Astrocyte (in vitro differentiated cells and primary cell): Measurements from ENCODE around the gene FSTL3. TPM values are rescaled to one million over a fixed set of nuclear protein-coding genes. Genes with fewer than 3 reads are reported as not detected.
"Not testable (repeated sequence)": the region's sequence is repeated elsewhere in the genome, so short reads cannot be mapped to it uniquely, and the experiment has no call there.

Experiments
- DNase-seq: peaks from one replicate; pipeline ENCODE4 v3.0.0-alpha.2; 2010; ENCODE audit warnings: low read depth
- FAIRE-seq: peaks from 2 replicates; lab custom pipeline; 2011; peaks lifted over from hg19 to GRCh38; lab: Jason Lieb, UNC
- H2AFZ ChIP-seq: 2 replicates; pipeline ENCODE4 v1.6.0; 2012; ENCODE audit warnings: low read depth, low read length, inconsistent platforms
- H3K27ac ChIP-seq: 2 replicates; pipeline ENCODE4 v1.5.1; 2011; ENCODE audit warnings: low read depth, low read length, inconsistent platforms
- H3K27me3 ChIP-seq: 2 replicates; pipeline ENCODE4 v1.6.0; 2011; ENCODE audit warnings: low read length, inconsistent platforms; ENCODE audit not compliant: insufficient read depth
- H3K36me3 ChIP-seq: 2 replicates; pipeline ENCODE4 v1.5.1; 2011; ENCODE audit warnings: low read length, inconsistent platforms; ENCODE audit not compliant: insufficient read depth
- H3K4me1 ChIP-seq: 2 replicates; pipeline ENCODE4 v1.5.1; 2011; ENCODE audit warnings: low read length, inconsistent platforms; ENCODE audit not compliant: insufficient read depth
- H3K4me2 ChIP-seq: 2 replicates; pipeline ENCODE4 v1.6.0; 2012; ENCODE audit warnings: low read length, inconsistent platforms
- H3K4me3 ChIP-seq: 2 replicates; pipeline ENCODE4 v1.5.1; 2011; ENCODE audit warnings: low read depth, mild to moderate bottlenecking, low read length, inconsistent platforms; ENCODE audit not compliant: insufficient read depth
- H3K79me2 ChIP-seq: 2 replicates; pipeline ENCODE4 v1.6.0; 2012; ENCODE audit warnings: mild to moderate bottlenecking, low read length, inconsistent platforms; ENCODE audit not compliant: insufficient read depth
- H3K9ac ChIP-seq: 2 replicates; pipeline ENCODE4 v1.6.0; 2012; ENCODE audit warnings: mild to moderate bottlenecking, low read length, inconsistent platforms
- H3K9me3 ChIP-seq: 2 replicates; pipeline ENCODE4 v1.5.1; 2012; ENCODE audit warnings: low read depth, mild to moderate bottlenecking, low read length, inconsistent platforms; ENCODE audit not compliant: insufficient read depth
- H4K20me1 ChIP-seq: 2 replicates; pipeline ENCODE4 v1.6.0; 2012; ENCODE audit warnings: low read length, inconsistent platforms; ENCODE audit not compliant: insufficient read depth
- H3K27ac Mint-ChIP-seq: one replicate; pipeline ENCODE4 v1.8.0; 2021; ENCODE audit warnings: mild to moderate bottlenecking, mixed read lengths; ENCODE audit not compliant: unreplicated experiment
- H3K27me3 Mint-ChIP-seq: one replicate; pipeline ENCODE4 v1.8.0; 2021; ENCODE audit warnings: low read depth, mixed read lengths; ENCODE audit not compliant: unreplicated experiment
- H3K36me3 Mint-ChIP-seq: one replicate; pipeline ENCODE4 v1.8.0; 2021; ENCODE audit warnings: low read depth, mixed read lengths; ENCODE audit not compliant: unreplicated experiment
- H3K4me1 Mint-ChIP-seq: one replicate; pipeline ENCODE4 v1.8.0; 2021; ENCODE audit warnings: low read depth, mixed read lengths; ENCODE audit not compliant: unreplicated experiment
- H3K4me3 Mint-ChIP-seq: one replicate; pipeline ENCODE4 v1.8.0; 2021; ENCODE audit warnings: mild to moderate bottlenecking, moderate library complexity, mixed read lengths; ENCODE audit not compliant: unreplicated experiment
- H3K9me3 Mint-ChIP-seq: one replicate; pipeline ENCODE4 v1.8.0; 2021; ENCODE audit warnings: mild to moderate bottlenecking, mixed read lengths; ENCODE audit not compliant: unreplicated experiment
- EZH2 ChIP-seq: IDR thresholded peaks from 2 replicates; pipeline ENCODE4 v1.6.1; 2012; ENCODE audit warnings: mild to moderate bottlenecking, low read length, inconsistent platforms; ENCODE audit not compliant: insufficient read depth
- total RNA-seq: library from RNA; stranded (reverse); gene quantifications from 2 replicates; pipeline ENCODE4 v1.2.1, GENCODE V29; 2021
- TF ChIP-seq, protein P1 (sequence below): IDR thresholded peaks from 2 replicates; pipeline ENCODE4 v1.5.1; 2011; ENCODE audit warnings: low read depth, mild to moderate bottlenecking, inconsistent platforms, low read length, moderate library complexity; ENCODE audit not compliant: insufficient read depth

FSTL3 gene
- total RNA-seq, 1 donor from 2014 or later, result 72.0 TPM

DNA sequence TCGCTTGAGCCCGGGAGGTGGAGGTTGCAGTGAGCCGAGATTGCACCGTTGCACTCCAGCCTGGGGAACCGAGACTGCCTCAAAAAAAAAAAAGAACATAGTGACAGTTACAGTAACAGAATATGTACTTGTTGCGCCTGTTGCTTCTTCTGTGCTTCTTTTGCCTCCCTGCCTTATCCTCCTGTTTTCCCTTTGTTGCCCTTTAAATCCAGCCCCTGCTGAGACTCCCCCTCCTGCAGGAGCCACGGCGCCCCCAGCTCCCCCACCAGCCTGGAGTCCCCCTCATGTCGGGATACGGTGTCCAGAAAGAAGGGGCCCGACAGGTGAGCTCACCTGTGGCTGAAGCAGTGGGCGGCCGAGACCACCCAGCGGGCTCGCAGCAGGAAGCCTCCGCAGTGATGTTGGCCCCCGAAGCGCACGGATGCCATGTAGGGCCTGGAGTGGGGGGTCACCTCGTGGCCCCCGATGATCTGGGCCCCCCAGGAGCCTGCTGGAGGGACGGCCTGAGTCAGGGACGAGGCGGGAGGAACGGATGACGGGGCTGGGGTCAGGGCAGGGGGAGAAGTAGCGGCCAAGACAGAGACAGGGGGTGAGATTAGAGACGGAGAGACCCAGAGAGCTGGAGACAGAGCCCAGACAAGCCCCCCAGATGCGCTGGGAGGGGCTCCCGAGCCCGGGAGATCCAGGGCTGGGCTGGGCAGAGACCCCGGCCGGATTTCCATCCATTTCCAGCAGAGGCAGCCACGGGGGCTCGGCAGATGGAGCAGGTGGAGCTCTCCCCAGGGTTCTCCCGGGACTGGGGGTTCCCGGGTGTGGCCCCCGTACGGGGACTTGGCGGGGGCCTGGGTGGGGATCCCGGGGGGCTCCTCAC lies 18.5 kb downstream of the FSTL3 start:
- Mint-ChIP-seq H3K4me3 (no peak overlapping the region), H3K27ac (no peak overlapping the region), H3K36me3 (no peaks in the 10 kb centered on the region), H3K9me3 (peaks cover 2% of the 10 kb centered on the region), H3K4me1 (no peaks in the 10 kb centered on the region), H3K27me3 (peaks cover 3% of the 10 kb centered on the region)
- H3K4me1 ChIP-seq, result no peaks in the 10 kb centered on the region
- no peaks in the 10 kb centered on the region for H3K9me3 ChIP-seq
- peaks cover 4% of the 10 kb centered on the region for H3K27me3 ChIP-seq
- no peak overlapping the region for H2AFZ ChIP-seq
- DNase-seq (no peak), FAIRE-seq (no peak)
- H3K4me3 ChIP-seq, result no peak overlapping the region
- no peak overlapping the region for H3K9ac ChIP-seq
- H3K36me3 ChIP-seq, result no peaks in the 10 kb centered on the region
- H4K20me1 ChIP-seq, result no peaks in the 10 kb centered on the region
- H3K79me2 ChIP-seq, result no peaks in the 10 kb centered on the region
- no peak overlapping the region for H3K27ac ChIP-seq
- H3K4me2 ChIP-seq, result no peak overlapping the region
- no peak for TF ChIP-seq EZH2
- TF ChIP-seq, protein P1, sequence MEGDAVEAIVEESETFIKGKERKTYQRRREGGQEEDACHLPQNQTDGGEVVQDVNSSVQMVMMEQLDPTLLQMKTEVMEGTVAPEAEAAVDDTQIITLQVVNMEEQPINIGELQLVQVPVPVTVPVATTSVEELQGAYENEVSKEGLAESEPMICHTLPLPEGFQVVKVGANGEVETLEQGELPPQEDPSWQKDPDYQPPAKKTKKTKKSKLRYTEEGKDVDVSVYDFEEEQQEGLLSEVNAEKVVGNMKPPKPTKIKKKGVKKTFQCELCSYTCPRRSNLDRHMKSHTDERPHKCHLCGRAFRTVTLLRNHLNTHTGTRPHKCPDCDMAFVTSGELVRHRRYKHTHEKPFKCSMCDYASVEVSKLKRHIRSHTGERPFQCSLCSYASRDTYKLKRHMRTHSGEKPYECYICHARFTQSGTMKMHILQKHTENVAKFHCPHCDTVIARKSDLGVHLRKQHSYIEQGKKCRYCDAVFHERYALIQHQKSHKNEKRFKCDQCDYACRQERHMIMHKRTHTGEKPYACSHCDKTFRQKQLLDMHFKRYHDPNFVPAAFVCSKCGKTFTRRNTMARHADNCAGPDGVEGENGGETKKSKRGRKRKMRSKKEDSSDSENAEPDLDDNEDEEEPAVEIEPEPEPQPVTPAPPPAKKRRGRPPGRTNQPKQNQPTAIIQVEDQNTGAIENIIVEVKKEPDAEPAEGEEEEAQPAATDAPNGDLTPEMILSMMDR, result no peak

DNA sequence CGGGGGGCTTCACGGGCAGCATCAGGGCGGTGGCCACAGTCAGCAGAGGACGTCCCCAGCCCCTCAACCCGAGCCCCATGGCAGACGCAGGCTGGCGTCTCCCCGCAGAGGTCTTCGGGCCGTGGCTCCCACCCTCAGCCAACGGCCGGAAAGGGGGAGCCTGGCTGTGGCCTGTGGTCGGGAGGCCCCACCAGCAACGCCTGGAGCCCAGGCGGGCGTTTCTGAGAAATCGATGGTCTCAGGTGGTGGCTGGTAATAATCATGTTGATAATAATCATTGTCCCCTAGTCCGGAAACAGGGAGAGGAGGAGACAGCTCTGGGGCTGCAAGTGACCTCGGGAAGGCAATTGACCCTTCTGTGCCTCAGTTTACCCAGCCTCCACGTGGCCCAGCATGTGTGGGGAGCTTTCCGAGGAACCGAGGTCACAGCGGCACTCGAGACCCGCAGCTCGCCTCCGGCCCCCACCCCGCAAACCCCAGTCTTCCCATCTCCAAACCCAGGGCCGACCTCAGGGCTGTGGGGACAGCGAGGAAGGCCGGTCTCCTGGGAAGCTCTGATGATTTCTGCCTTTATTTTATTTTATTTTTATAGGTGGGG lies 19.3 kb downstream of the FSTL3 start, which contains the start of gene PRSS57:
Gene PRSS57, minus strand, starts transcription at position 101 of the 598 bp plus-strand sequence. Its CDS starts 22 bp downstream, at position 79.
- Mint-ChIP-seq H3K9me3 (peaks cover 2% of the 10 kb centered on the region), H3K4me3 (no peak within 1 kb of the TSS), H3K36me3 (no peaks in the 10 kb centered on the region), H3K27me3 (peaks cover under 1% of the 10 kb centered on the region), H3K4me1 (no peaks in the 10 kb centered on the region), H3K27ac (no peak within 1 kb of the TSS)
- H3K4me2 ChIP-seq, result no peak within 1 kb of the TSS
- H3K9ac ChIP-seq, result no peak within 1 kb of the TSS
- H3K79me2 ChIP-seq, result no peaks in the 10 kb centered on the region
- H3K4me3 ChIP-seq, result no peak within 1 kb of the TSS
- peaks cover 4% of the 10 kb centered on the region for H3K27me3 ChIP-seq
- no peaks in the 10 kb centered on the region for H3K36me3 ChIP-seq
- FAIRE-seq, result no peak
- no peak for TF ChIP-seq EZH2
- TF ChIP-seq, protein P1, result no peak
- H4K20me1 ChIP-seq, result no peaks in the 10 kb centered on the region
- H3K9me3 ChIP-seq, result no peaks in the 10 kb centered on the region
- DNase-seq, result no peak
- H3K4me1 ChIP-seq, result no peaks in the 10 kb centered on the region
- no peak within 1 kb of the TSS for H2AFZ ChIP-seq
- no peak within 1 kb of the TSS for H3K27ac ChIP-seq

DNA sequence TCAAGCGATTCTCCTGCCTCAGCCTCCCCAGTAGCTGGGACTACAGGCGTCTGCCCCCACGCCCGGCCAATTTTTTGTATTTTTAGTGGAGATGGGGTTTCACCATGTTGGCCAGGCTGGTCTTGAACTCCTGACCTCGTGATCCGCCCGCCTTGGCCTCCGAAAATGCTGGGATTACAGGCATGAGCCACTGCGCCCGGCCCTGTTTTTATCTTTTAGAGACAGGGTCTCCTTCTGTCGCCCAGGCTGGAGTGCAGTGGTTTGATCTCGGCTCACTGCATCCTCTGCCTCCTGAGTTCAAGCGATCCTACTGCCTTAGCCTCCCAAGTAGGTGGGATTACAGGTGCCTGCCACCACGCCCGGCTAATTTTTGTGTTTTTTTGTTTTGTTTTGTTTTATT lies 22.3 kb downstream of the FSTL3 start:
- not testable (repeated sequence) for H3K36me3 Mint-ChIP-seq, H3K4me2 ChIP-seq, H3K4me1 ChIP-seq, H3K36me3 ChIP-seq, H3K9ac ChIP-seq, H3K4me3 ChIP-seq, H3K4me1 Mint-ChIP-seq, H3K4me3 Mint-ChIP-seq, H3K9me3 ChIP-seq, H3K27me3 ChIP-seq, H2AFZ ChIP-seq, FAIRE-seq, DNase-seq, H3K27ac ChIP-seq, H4K20me1 ChIP-seq, H3K27me3 Mint-ChIP-seq, H3K9me3 Mint-ChIP-seq, H3K79me2 ChIP-seq, H3K27ac Mint-ChIP-seq

DNA sequence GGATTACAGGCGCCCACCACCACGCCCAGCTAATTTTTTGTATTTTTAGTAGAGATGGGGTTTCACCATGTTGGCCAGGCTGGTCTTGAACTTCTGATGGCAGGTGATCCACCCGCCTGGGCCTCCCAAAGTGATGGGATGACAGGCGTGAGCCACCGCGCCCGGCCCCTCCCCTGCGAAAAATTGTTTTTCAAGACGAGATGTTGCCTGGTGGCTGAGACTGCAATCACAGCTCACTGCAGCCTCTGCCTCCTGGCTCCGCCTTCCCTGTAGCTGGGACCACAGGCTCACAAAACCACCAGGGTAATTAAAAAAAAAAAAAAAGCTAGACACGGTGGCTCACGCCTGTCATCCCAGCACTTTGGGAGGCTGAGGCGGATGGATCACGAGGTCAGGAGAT lies 23.7 kb downstream of the FSTL3 start:
- not testable (repeated sequence) for DNase-seq, H4K20me1 ChIP-seq, H3K36me3 ChIP-seq, H3K27me3 ChIP-seq, FAIRE-seq, H3K79me2 ChIP-seq, H2AFZ ChIP-seq, H3K4me1 ChIP-seq, H3K4me3 ChIP-seq, H3K4me2 ChIP-seq, H3K4me3 Mint-ChIP-seq, H3K27ac ChIP-seq, H3K36me3 Mint-ChIP-seq, H3K9me3 Mint-ChIP-seq, H3K27ac Mint-ChIP-seq, H3K4me1 Mint-ChIP-seq, H3K9ac ChIP-seq, H3K9me3 ChIP-seq, H3K27me3 Mint-ChIP-seq
